GM18508 (cell line): Measurements from ENCODE around the gene CHTF18.

Source experiments
- ATAC-seq: cut with Tn5 transposase; IDR thresholded peaks from one replicate; pipeline ENCODE4 v1.9.1; 2021; ENCODE audit warnings: moderate number of reproducible peaks; ENCODE audit not compliant: insufficient read depth, unreplicated experiment

The CHTF18 gene

GRCh38 chr16:759110-759910 is 29.1 kb upstream of the CHTF18 start:
- no peak for ATAC-seq

DNA sequence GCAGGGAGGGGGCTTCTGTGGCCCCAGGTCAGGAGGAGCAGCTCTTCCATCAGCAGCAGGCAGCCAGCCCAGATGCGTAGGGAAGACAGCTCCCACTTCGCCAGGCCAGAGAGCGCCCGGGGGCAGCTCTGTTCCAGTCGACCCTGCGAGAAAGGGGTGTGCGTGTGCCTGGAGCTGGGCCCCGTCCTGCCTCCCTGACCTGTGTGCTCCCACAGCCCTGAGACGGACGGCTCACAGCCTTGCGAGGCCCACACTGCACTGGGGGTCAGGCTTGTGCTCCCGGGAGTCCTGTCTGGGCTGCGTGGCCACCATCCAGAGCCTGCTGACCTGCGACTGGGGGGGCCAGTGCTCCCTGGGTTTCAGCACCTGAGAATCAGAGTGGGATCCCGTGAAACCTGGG is 28.4 kb upstream of the CHTF18 start:
- no peak for ATAC-seq

DNA sequence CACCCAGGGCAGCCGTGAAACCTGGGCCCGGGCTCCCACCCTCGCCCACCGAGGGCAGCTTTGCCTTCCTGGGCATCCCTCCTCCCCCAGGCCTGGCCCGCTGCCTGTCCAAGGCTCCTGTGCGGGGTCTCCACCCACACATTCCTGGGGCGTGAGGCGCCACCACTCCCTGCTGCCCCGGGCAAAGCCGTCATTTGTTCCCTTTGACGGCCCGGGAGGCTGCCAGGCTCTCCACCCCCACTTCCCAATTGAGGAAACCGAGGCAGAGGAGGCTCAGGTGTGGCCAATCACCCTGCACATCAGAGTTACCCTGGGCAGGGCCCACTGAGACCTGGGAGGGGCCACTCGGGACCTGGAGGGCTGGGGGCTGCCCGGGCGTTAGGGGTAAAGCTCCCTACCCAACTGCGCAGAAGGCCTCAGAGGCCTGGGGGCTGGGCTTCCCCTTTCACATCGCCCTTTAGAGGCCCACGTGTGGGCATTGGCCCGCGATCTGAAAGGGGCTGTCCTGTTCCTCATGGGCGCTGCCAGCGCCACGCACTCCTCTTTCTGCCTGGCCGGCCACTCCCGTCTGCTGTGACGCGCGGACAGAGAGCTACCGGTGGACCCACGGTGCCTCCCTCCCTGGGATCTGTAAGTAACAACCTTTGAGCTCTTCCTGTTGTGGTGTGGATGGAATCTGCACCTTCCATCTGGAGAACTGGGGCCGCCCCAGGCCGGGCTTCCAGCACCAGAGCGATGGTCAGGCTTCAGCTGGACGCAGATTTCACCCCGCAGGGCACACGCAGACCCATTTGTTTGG is 27.7 kb upstream of the CHTF18 start, which contains the start of gene MSLN:
TSS of gene MSLN (plus strand) at position 190 of the 799 bp plus-strand sequence. CDS start 1,947 bp downstream, outside the sequence.
- ATAC-seq, result no peak

- no peak for ATAC-seq
Observed at GRCh38 chr16:761625-762513, 26.6 kb upstream of the CHTF18 start.

GRCh38 chr16:762595-763268 is 25.7 kb upstream of the CHTF18 start:
- no peak for ATAC-seq

DNA sequence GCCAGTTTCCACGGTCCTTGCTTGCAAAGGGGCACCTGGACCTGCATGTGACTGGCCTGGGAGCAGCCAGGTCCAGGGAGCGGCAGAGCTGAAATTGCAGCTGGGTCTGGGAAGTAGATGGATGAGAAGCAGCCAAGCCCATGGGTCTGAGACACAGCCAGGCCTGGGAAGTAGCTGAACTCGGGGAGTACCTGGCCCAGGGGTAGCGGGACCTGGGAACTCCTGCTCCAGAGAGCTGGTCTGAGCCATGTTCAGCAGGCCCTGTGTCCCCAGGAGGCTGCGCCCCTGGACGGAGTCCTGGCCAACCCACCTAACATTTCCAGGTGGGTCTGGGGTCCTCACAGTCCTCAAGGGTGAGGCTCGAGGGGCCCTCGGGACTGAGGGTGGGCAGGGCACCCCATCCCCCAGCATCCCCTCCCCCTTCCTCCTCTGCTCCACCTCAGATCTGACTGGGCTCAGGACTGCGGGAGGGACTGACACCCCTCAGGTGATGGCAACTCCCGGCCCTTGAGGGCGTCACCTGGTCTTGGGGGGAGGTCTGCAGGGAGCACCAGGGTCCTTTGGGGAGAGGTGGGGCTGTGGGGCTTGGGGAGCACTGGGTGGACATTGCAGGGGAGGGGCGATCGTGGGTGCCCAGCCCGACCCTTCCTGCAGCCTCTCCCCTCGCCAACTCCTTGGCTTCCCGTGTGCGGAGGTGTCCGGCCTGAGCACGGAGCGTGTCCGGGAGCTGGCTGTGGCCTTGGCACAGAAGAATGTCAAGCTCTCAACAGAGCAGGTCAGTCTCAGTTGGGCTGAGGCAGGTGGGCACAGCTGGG is 24.8 kb upstream of the CHTF18 start:
- ATAC-seq, result no peak

DNA sequence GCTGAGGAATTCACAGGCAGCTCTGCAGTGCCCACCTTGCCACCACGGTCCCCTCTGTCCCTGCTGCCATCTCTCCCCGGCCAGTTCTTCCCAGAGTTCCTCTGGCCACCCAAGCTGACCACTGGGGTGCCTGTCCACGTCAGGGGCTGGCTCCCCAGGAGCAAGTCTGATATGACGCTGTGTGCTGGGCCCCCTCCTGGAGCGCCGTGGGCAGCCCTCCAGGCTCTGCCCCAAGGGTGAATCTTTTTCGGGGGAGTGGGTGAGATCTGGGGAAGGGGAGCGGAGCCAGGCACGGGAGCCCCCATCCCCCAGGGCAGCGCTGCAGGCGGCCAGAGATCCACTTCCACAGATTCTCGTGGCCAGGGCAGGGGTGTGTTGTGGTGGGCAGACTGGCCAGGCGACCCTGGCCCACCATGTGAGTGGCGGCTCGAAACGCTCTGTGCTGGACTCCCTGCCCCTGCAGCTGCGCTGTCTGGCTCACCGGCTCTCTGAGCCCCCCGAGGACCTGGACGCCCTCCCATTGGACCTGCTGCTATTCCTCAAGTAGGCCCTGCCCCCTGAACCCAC is 24.2 kb upstream of the CHTF18 start:
- no peak for ATAC-seq

GRCh38 chr16:764848-765487 is 23.5 kb upstream of the CHTF18 start:
- ATAC-seq, result no peak

GRCh38 chr16:765488-765865 is 22.9 kb upstream of the CHTF18 start:
- ATAC-seq, result no peak

DNA sequence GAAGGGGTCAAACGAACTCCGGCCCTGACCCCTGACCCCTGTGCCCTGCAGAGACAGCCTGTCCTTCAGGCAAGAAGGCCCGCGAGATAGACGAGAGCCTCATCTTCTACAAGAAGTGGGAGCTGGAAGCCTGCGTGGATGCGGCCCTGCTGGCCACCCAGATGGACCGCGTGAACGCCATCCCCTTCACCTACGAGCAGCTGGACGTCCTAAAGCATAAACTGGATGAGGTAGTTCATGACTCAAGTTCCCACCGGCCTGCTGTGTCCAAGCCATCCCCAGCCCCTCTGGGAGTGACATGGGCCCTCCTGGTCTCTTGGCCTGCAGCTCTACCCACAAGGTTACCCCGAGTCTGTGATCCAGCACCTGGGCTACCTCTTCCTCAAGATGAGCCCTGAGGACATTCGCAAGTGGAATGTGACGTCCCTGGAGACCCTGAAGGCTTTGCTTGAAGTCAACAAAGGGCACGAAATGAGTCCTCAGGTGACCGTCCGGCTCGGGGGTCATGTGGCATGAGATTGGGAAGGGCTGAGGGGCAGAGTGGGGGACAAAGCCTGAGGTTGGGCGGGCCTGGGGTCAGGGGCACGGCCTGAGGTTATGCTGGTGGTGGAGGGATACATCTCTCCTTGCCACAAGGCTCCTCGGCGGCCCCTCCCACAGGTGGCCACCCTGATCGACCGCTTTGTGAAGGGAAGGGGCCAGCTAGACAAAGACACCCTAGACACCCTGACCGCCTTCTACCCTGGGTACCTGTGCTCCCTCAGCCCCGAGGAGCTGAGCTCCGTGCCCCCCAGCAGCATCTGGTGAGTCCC is 22.2 kb upstream of the CHTF18 start:
- ATAC-seq, result no peak

- no peak for ATAC-seq
Observed at GRCh38 chr16:766820-767640, 21.4 kb upstream of the CHTF18 start.

DNA sequence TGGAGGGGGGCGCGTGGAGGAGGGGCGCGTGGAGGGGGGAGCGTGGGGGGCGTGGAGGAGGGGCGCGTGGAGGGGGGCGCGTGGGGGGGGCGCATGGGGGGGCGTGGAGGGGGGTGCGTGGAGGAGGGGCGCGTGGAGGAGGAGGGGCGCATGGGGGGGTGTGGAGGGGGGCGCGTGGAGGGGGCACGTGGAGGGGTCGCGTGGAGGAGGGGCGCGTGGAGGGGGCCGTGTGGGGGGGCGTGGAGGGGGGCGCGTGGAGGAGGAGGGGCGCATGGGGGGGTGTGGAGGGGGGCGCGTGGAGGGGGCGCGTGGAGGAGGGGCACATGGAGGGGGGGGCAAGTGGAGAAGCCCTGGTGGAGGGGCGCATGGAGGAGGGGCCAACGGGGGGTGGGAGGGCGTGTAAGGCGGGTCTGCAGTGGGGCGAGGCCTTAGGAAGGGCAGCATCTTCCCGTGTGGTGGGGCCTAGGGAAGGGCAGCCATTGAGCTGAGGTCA is 20.6 kb upstream of the CHTF18 start:
- ATAC-seq, result no peak

GRCh38 chr16:768428-768827 is 20.0 kb upstream of the CHTF18 start:
- ATAC-seq, result no peak

- no peak for ATAC-seq
Observed at GRCh38 chr16:769184-769784, 19.1 kb upstream of the CHTF18 start.

DNA sequence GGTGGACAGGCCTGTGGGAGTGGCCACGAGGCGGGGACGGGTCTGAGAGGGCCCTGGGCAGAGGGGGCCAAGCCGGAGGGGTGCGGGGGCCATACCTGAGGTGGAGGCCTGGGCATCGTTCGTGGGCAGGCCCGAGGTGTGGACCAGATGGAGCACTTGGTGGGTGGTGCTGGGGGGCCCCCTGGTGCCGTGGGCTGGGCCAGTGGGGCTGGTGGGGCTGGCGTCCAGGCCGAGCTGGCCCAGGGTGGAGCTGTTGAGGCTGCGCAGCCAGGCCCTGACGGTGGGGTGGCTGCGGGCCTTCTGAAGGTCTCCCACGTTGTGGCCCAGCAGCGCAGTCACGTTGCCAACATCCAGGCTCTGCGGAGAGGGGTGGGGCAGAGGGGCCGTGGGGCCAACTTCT is 18.5 kb upstream of the CHTF18 start:
- no peak for ATAC-seq

GRCh38 chr16:770411-770810 is 18.0 kb upstream of the CHTF18 start:
- ATAC-seq, result no peak
